ENCODE results near the gene TAF1D. TPM values are rescaled to one million over a fixed set of nuclear protein-coding genes. Genes with fewer than 3 reads are reported as not detected.

The TAF1D gene
- total and polyA plus RNA-seq, 2 donors (not counting 3 experiments of a cell fraction or from before 2014, with no cell fraction given) = 60.7 to 181 TPM

GRCh38 chr11:93784145-93784934, 43.0 kb upstream of the TAF1D start, which contains the start of gene MED17:
Gene MED17, plus strand, starts transcription at chr11:93784282. Its CDS starts 232 bp downstream, at chr11:93784514.
- Histone ChIP-seq H3K36me3 (ENCODE audit: control insufficient read depth in 2 of 2, extremely low read depth in 1 of 2, insufficient read depth in 2 of 2, low read length in 2 of 2) (peaks cover 0 to 1% of the 10 kb centered on the region in 2 experiments), H3K4me1 (ENCODE audit: control insufficient read depth, extremely low read depth, insufficient read depth, low read length) (peaks cover 22% of the 10 kb centered on the region), H2AFZ (ENCODE audit: low read depth, low read length) (peak within 1 kb of the TSS; percentile 74), H3K27me3 (ENCODE audit: control insufficient read depth in 2 of 2, insufficient read depth in 2 of 2, low read length in 2 of 2) (no peaks in the 10 kb centered on the region), H3K4me2 (ENCODE audit: insufficient read depth, low read length) (peak within 1 kb of the TSS; percentile 80), H3K9me1 (replicated peaks; ENCODE audit: control insufficient read depth, extremely low read depth, insufficient read depth, low read length) (no peaks in the 10 kb centered on the region), H3K79me2 (ENCODE audit: control insufficient read depth, insufficient read depth, low read length) (peaks cover 49% of the 10 kb centered on the region), H3K27ac (ENCODE audit: insufficient read depth, low read depth, low read length) (peak within 1 kb of the TSS; percentile 87), H3K9ac (replicated peaks; ENCODE audit: extremely low read depth, insufficient read depth, low read length) (peak within 1 kb of the TSS; percentile 97), H4K20me1 (replicated peaks; ENCODE audit: control insufficient read depth, extremely low read depth, insufficient read depth, low read length) (peaks cover 5% of the 10 kb centered on the region), H3K4me3 (replicated peaks in 1 of 3; ENCODE audit: insufficient read depth in 1 of 3, low read depth in 1 of 3, low read length in 3 of 3) (peak within 1 kb of the TSS; percentile 81 to 96 (median 85)), H3K9me3 (replicated peaks; ENCODE audit: control insufficient read depth, insufficient read depth, low read length) (no peaks in the 10 kb centered on the region)
- BruUV-seq (replicated peaks) = TSS peak; percentile 57
- dilution Hi-C loops (cut with MboI; ENCODE audit: extremely low pct_ligation_motif_present, low sequenced_read_pairs) (no loop called here), intact Hi-C loops (cut with micrococcal nuclease) (loop anchor here (1.0 to 10.0 kb wide), 3 partner anchors 43 to 550 kb away; partner anchors contain the start of genes C11orf54, CEP295 and TAF1D)
- peak; percentile 93 for DNase-seq (ENCODE audit: low read depth, low spot score)
- ChIA-PET POLR2A (interaction anchor here (0.6 to 1.4 kb wide), 8 partner anchors 14 to 710 kb away, joined by 3 to 47 read pairs (median 4); partner anchors contain the start of genes ANKRD49, C11orf54, CEP295 and MRE11), CTCF (interaction anchor here (0.5 to 1.8 kb wide), 10 partner anchors 10 to 1324 kb away, joined by 3 to 16 read pairs (median 6); partner anchors contain the start of genes C11orf54 and TAF1D)
- FAIRE-seq = peak; percentile 88
- TF ChIP-seq JUN (IDR thresholded peaks at IDR 0.05; ENCODE audit: borderline replicate concordance, insufficient read depth, insufficient read length, low read depth) (no peak), CTCF (IDR thresholded peaks at IDR 0.05; ENCODE audit: extremely low read depth in 1 of 2, insufficient read depth in 1 of 2, low read depth in 1 of 2, low read length in 2 of 2) (peak; percentile 16 to 32), FOS (IDR thresholded peaks at IDR 0.05; ENCODE audit: borderline replicate concordance, insufficient read depth, low read length) (peak; percentile 76), POLR2AphosphoS5 (IDR thresholded peaks at IDR 0.05; ENCODE audit: insufficient read depth, low read depth, low read length) (peak; percentile 96), POLR2A (IDR thresholded peaks at IDR 0.05; ENCODE audit: low read depth, low read length) (peak; percentile 94)
